ENCODE data around the gene WWTR1. TPM values are rescaled to one million over a fixed set of nuclear protein-coding genes. Genes with fewer than 3 reads are reported as not detected.

Gene WWTR1
- total RNA-seq, 6 experiments from 2014 or later = 10.6 to 19.7 (median 15.3) TPM

- Histone ChIP-seq H3K36me3 (peaks cover 0 to 78% (median 18%) of the 10 kb centered on the region in 4 donors), H3K27me3 (no peaks in the 10 kb centered on the region), H3K4me3 (no peak overlapping the region), H3K9me3 (no peaks in the 10 kb centered on the region), H3K27ac (no peak overlapping the region), H3K4me1 (no peaks in the 10 kb centered on the region)
- WGBS (ENCODE audit: insufficient coverage, low coverage, low lambda C conversion rate, missing lambda C conversion rate) = 91% methylated on average over 4 of the region's 4 CpGs
- TF ChIP-seq POLR2A (IDR thresholded peaks at IDR 0.05) (no peak), CTCF (IDR thresholded peaks at IDR 0.05) (no peak)
- intact Hi-C loops (cut with DNase I) = no loop called here
- DNase-seq (no peak), ATAC-seq (no peak)
These were observed 160.9 kb downstream of the WWTR1 start for GRCh38 chr3:149496891-149497290.

- no peak overlapping the region for H3K27ac ChIP-seq
- DNase-seq (no peak), ATAC-seq (peak in 2 of 4 donors; percentile 12 to 26)
- H3K27me3 ChIP-seq = no peaks in the 10 kb centered on the region
- WGBS (ENCODE audit: insufficient coverage, low coverage, low lambda C conversion rate, missing lambda C conversion rate) = 96% methylated on average over 6 of the region's 6 CpGs
- intact Hi-C loops (cut with DNase I) = no loop called here
- peaks cover 0 to 74% (median 12%) of the 10 kb centered on the region in 4 donors for H3K36me3 ChIP-seq
- TF ChIP-seq POLR2A (IDR thresholded peaks at IDR 0.05) (no peak), CTCF (IDR thresholded peaks at IDR 0.05) (no peak)
- H3K9me3 ChIP-seq = no peaks in the 10 kb centered on the region
- H3K4me1 ChIP-seq = no peaks in the 10 kb centered on the region
- no peak overlapping the region for H3K4me3 ChIP-seq
These were observed 162.2 kb downstream of the WWTR1 start for GRCh38 chr3:149495581-149496125.

GRCh38 chr3:149494759-149495580 is 162.9 kb downstream of the WWTR1 start:
- Histone ChIP-seq H3K36me3 (peaks cover 0 to 74% (median 11%) of the 10 kb centered on the region in 4 donors), H3K4me1 (no peaks in the 10 kb centered on the region), H3K27ac (no peak overlapping the region), H3K9me3 (no peaks in the 10 kb centered on the region), H3K27me3 (no peaks in the 10 kb centered on the region), H3K4me3 (no peak overlapping the region)
- TF ChIP-seq POLR2A (IDR thresholded peaks at IDR 0.05) (no peak), CTCF (IDR thresholded peaks at IDR 0.05) (no peak)
- intact Hi-C loops (cut with DNase I) = no loop called here
- DNase-seq (no peak), ATAC-seq (peak in 3 of 4 donors; percentile 5 to 42 (median 8))
- WGBS (ENCODE audit: insufficient coverage, low coverage, low lambda C conversion rate, missing lambda C conversion rate) = 90% methylated on average over 5 of the region's 6 CpGs

GRCh38 chr3:149494022-149494758 is 163.6 kb downstream of the WWTR1 start:
- Histone ChIP-seq H3K27ac (no peak overlapping the region), H3K4me1 (no peaks in the 10 kb centered on the region), H3K9me3 (no peaks in the 10 kb centered on the region), H3K36me3 (peaks cover 0 to 74% (median 11%) of the 10 kb centered on the region in 4 donors), H3K4me3 (no peak overlapping the region), H3K27me3 (no peaks in the 10 kb centered on the region)
- intact Hi-C loops (cut with DNase I) = no loop called here
- WGBS (ENCODE audit: insufficient coverage, low coverage, low lambda C conversion rate, missing lambda C conversion rate) = 52% methylated on average over 11 of the region's 11 CpGs
- TF ChIP-seq POLR2A (IDR thresholded peaks at IDR 0.05) (no peak), CTCF (IDR thresholded peaks at IDR 0.05) (peak; percentile 48 to 63 (median 55))
- DNase-seq (no peak), ATAC-seq (peak; percentile 32 to 67 (median 47))

Measured in right lobe of liver (tissue), 6 donors.